Right forelimb (tissue), 1 donor: ENCODE data around the gene KRTAP5-2.
A peak's percentile ranks its signal among the peaks of the same experiment; 100 is the strongest.

Source experiments
- DNase-seq: peaks from one replicate; pipeline ENCODE4 v3.0.0-alpha.2; 2018

KRTAP5-2 gene

DNA sequence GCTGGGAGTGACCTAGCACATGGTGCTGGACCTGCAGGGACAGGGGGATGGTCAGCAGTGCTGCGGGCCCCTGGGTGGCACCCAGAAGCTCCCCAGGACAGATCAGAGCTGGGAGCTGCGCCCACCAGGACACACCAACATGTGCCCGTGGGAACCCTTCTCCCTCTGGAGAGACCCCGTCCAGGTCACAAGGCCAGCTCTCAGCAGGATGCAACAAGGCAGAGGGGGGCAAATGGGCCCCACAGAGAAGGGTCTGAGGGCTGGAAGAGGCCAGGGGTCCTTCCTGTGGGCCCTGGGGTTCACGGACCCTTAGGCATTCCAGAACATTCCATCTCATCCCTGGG, 32.2 kb downstream of the KRTAP5-2 start:
- no peak for DNase-seq

DNA sequence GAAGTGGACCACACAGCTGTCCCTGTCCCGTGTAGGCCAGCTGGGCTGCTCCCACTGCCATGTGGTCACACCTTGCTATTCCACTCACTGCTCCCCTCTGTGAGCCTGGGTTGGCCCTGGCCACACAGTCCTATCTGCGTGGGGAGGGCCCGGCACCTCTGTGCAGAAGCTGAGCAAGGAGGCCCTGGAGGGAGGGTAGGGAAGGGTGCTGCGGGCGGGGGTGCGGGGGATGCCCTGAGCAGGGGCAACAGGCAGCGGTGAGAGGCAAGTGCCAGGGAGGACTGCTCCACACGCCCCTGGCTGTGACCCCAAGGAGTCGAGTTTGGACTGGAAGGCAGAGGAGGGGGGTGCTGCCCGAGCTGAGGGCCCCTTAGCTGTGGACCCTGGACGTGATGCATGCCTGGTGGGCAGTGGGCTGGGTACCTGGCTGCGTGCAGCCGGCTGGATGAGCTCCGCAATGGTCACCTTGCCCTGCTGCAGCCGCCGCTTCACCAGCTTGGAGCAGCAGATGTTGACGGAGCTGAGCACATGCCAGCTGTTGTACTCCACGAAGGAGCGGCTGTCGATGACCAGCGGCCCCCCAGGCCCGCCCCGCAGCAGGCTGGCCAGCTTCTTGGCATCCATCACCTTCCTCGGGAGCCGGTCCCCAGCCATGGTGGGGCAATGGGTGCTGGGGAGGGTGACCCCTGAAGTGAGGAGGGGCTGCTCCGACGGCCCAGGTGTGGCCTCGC, 32.8 kb downstream of the KRTAP5-2 start:
- no peak for DNase-seq

DNA sequence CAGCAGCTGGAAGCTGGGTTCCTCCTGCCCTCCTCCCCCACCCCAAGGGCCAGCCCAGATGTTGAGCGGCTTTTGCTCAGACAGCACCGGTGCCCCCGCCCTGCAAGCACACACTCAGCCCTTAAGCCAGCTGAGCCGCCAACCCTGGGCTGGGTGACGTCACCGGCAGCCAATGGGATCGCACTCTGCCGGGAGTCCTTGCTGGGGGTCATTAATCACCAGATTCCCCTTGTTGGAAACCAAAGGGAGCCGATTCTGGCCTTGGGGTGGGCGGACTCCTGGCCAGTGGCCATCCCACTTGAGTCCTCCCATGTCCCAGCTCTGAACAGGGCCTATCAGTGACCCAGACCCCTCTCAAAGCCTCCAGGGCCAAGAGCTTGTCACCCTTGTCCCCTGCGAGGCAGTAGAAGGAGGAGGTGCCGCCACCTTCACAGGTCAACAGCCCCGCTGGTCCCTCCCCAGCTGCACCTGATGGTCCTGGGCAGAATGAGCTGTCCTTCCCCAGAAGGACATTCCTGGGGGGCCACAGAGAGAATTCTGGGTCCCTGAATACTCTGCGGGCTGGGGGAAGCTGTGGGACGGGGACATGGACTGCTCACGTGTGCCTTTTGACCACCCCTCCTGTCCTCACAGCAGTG, 33.4 kb downstream of the KRTAP5-2 start:
- no peak for DNase-seq

DNA sequence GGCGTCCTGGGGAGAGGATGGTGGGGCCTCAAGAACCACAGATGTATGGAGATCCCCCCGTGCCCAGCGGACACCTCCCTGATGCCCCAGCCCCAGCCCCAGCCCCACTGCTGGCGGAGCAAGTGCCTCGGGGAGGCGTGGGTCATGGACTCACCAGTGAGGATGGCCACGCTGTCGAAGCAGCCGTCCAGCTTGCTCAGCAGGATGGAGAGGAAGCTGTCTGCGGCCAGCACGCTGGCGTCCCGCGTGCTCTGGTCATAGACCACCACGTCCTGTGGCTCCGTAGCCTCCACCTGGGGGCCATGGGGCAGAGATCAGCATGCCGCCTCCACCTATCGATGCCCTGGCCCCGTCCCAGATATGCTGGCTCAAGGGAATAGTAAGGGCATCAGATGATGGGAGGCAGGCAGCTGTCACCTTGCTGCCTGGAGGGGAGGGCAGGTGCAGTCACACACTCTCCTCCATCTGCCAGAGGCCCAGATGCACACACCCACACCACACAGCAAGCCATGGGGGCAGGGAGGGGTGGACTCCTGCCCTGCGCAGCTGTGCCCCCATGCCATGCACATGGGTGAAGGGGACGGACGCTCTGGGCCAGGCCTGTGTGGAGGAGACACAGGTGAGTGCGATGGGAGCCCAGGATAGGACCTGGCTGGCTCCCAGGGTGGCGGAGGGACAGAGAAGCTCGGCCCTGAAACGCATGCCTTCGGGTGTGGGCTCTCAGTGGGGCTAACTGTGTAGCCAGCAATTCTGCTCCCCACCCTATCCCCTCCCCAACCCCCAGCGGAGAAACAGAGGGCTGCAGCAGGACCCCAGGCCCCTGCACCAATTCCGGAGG, 34.2 kb downstream of the KRTAP5-2 start:
- no peak for DNase-seq

DNA sequence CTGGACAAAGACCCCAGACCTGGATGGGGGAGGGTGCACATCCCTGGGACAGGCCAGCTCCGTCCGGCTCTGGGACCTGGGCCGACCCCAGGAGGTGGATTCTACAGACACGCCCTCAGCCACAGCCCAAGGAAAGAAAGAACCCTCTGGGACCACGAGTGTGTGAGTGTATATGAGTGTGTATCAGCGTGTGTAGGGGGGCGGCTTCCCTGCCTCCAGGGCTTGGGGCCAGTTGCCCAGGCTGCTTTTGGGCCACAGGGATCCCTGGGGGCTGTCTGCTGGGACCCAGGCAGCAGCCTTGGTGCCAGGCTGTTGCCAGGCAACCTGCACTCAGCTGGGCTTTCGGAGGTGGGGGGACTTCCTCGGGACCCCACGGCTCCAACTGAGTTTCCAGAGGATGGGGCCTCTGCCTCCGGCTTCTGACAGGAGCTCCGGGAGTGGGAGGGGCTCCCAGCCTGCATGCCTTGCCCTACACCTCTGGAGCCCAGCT, 34.9 kb downstream of the KRTAP5-2 start:
- no peak for DNase-seq

DNA sequence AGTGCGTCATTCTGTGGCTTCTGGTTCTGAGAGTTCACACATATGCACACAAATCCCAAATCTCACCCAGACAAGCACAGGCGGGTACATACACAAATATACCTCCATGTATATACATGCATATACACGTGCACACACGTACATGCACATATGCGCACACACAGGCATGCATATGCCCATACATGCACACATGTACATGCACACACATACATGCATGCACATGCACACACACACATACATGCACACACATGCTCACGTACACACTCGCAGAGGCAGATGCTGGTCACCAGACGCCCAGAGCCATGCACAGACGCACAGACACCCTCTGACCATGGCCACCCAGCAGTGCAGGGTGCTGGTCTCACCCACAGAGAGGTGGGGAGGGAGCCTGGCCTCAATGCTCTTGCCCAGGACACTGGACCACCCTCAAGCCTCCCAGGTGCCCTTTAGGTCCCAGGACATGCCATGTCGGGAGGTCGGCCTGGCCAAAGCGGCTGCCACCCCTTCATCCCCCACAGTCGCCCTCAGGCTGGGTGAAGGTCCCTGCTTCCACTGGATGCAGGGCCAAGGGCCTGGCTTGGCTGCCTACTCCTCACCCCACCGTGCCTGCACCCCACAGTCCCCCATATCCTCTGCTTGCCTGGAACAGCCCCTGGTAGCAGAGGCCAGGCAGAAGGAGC, 35.5 kb downstream of the KRTAP5-2 start:
- no peak for DNase-seq

DNA sequence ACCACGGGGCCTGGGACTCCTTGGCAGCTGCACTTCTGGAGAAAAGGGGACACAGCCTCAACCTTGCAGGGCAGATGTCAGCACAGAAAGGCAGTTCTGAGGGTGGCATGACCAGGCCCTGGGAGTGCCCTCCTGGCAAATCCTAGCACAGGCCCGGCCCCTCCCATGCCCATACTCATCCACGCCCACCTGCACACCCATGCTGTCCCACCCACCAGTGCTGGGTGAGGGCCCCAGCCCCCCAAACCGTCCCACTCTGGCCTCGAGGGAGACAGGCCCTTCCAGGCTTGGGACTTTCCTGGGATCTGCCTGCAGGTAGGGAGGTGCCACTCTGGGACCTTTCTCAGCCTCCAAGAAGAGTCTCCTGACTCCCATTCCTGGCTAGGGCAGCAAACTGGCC, 36.1 kb downstream of the KRTAP5-2 start:
- no peak for DNase-seq

DNA sequence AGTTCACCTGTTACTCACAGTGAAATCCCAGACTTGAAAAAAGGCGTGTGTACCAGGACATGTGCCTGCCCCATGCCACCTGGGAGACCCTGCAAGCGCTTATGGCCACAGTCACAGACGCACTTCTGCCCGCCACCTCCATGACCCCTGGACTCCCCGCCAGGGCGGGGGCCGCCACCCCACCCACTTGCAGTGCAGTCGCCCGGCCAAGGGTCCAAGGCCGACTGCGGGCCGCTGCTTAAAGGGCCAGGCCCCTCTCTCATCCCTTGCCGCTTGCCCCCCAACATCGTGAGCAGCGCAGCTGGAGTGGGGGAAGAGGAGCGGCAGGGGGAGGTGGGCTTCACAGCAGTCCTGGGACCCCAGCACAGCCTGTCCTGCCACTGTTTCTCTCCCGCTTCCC, 36.8 kb downstream of the KRTAP5-2 start:
- DNase-seq, result no peak

DNA sequence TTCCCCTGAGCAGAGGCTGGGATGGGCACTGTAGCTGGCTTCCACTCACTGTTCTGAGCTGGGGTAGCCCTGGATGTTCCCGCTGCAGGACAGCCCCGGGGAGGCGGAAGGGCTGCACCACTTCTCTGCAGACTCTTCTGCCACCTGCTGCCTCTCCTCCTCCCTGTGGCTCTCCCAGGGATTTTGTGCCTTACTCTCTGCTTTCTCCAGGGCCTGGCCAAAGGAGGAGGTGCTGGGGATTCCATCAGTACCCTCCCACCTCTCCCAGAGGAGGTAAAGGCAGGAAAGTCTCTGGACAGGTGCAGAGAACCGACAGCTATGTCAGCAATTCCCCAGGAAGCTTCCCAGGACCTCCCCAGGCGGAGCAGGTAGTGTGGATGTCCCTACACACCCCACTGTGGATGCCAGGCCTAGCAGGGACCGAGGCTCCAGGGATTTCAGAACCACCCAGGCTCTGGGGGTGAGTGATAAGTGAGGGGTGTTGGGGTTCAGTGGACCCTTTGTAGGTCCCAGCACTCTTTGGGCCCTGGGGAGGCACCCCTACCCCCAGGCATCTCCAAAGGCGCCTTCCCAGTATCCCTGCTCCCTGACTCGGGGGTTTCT, 37.3 kb downstream of the KRTAP5-2 start:
- no peak for DNase-seq

DNA sequence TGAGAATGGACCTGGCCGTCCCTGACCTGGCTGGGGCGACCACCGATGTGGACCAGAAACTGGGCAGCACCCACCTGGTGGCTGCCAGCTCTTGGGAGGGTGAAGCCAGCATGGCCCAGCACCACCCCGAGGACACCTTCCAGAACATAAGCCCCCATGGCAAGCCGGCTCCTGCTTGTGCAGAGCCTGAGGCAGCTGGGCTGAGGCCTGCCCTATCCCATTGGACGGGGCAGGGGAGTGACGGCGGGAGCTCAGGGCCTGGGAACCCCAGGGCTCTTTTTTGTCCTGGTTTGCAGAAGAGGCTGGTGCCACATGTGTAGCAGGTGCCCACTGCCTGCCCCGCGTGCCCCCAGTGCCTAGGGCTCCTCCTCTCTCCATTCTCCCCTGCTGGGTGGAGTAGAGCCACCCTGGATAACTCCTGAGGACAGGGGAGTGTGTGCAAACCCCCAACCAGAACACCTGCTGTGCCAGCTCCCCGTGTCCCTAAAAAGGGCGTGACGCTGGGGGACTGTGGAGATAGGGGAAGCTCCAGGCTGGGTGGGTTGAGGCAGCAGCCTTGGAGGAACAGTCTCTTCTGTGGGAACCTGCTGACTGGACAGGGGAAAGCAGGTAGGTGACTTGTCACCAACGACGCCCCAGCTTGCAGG, 38.0 kb downstream of the KRTAP5-2 start:
- no peak for DNase-seq

DNA sequence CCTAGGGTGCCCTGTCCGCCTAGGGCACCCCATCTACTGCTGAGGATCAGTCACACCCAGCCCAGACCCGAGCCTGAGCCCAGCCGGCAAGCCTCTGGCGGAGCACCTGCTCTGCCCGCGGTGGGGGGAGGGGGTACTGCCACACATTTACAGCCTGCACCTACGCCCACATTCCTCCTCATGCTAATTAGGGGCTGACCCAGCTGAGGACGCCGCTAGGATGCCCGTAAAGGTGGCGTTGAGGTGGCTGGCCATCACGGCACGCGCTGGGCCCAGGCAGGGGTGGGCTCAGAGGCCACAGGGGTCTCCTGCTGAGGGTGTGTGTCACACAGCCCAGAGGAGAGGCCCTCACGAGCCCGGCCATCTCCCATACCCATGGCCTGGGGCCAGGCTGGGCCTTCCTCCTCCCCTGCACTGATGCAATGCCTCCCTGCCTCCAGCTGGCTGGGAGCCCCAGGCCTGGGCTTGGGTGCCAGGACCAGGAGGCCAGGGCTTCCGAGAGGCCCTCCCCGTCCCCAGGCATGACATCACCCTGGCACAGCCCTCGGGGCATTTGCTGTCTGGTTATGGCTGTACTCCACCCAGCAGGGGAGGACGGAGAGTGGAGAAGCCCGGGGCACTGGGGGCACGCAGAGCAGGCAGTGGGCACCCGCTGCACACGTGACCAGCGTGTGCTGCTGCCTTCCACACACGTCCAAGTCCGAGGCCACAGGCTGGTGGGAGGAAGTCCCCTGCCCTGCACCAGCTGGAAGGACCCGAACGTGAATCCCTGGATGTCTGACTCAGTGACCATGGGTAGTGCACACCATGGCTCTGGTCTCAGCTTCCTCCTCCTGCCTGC, 38.8 kb downstream of the KRTAP5-2 start:
- DNase-seq, result peak; percentile 81

DNA sequence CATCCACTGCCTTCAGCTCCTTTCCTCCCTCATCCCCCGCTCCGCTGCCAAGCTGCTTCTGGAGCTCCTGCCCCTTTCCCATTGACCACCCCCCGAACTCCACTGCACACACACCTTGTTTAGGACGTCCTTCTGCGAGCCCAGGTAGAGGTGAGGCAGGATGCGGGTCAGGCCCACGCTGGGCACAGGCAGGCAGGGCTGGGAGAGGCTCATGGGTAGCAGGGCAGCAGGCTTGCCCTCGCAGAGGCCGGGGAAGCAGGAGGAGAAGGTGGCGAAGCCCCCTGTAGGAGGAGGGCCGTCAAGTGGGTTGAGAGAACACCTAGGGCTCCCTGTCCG, 39.4 kb downstream of the KRTAP5-2 start:
- DNase-seq, result no peak

DNA sequence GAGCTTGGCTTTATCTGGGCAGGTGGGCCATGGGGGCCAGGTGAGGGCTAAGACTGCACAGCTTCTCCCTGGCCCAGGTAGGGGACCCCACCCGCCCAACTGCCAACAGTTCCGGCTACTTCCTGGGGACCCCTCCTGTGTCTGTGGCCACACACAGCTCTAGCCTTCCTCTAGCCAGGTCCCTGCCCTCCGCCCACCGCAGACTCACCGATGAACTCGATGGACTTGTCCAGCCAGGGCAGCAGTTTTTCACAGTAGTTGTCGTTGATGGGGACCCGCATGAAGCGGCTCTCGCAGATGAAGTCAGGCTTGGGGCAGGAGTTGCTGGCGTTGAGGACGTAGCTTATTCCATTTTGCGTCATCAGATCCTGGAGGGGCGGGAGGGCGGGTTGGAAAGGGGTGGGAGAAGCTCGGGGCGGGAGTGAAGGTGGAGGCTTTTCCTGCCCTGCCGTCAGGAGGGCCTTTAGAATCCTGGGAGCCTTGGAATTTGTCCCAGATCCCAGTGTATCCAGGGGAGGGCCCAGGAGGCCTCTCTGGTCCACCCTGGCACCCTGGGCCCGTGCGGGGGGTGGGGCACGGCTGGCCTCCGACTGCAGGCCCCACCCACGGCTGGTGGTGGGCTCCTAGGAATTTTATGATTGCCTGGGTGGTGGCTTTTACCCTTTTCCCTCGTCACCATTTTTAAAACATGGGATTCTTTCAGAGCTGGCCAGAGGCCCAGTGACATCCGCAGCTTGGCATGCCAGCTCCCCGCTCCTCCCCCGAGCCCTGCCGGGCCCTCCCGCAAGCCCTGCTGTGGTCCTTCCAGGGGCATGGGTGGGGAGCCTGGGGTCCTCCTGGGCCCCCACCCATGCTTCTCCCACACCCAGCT, 40.0 kb downstream of the KRTAP5-2 start:
- DNase-seq, result no peak

DNA sequence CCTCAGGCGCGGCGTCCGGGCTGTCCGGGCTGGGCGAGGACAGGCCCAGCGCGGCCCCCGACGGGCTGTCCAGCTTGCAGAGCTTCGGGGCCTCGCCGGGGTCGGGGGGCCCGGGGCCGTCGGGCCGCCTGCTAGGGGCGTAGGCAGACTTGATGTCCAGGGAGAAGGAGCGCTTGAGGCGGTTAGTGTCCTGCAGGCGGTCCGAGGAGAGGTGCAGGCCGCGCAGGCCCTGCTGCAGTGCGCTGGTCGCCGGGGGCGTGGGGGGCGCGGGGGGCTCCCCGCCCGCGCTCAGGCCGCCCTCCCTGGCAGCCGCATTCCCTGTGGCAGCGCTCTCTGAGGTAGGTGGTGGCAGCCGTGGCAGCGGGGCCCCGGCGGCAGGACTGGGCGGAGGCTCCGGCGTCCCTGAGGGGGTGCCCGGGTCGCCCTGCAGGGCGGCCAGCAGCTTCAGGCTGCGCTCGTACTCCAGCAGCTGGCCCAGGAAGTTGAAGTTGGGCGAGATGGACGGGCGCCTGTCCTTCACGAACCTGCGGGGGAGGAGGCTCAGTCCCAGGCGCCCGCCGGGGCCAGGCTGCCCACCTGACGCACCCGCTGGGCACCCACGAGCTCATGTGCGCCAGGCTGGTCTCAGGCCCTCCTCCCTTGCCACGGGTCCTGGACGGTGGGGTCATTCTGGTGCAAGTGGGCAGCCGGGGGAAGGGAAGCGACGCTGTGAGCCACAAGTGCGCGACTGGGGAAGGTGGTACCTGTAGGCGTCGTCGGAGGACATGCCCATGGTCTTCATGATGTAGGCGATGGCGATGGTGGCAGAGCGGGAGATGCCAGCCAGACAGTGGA, 40.8 kb downstream of the KRTAP5-2 start:
- no peak for DNase-seq

DNA sequence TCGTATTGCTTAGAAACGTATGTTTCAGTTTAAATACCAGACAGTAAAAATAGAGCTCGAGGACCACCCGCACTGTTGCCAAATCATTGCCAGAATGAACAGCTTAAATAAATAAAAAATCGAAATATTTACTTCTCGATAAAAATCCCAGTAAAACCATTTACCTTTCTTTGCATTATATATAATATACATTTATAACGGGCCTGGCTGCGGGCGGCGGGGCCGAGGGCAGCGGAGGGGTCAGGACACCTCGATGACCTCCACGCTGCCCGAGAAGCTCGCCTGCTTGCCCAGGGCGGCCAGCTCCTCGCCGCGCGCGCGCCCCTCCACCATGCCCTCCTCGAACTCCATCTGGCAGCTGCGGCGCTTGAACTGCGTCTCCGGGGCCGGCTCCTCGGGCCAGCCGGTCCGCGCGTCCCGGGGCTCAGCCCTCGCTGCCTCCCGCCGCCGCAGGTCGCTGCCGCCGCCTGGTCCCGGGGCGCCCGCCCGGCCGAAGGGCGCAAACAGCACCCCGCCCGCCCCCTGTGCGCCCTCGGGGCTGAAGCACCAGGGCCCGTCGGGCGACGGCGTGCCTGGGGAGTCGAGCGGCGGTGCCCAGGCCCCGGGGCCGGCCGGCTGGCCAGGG, 41.7 kb downstream of the KRTAP5-2 start:
- no peak for DNase-seq

DNA sequence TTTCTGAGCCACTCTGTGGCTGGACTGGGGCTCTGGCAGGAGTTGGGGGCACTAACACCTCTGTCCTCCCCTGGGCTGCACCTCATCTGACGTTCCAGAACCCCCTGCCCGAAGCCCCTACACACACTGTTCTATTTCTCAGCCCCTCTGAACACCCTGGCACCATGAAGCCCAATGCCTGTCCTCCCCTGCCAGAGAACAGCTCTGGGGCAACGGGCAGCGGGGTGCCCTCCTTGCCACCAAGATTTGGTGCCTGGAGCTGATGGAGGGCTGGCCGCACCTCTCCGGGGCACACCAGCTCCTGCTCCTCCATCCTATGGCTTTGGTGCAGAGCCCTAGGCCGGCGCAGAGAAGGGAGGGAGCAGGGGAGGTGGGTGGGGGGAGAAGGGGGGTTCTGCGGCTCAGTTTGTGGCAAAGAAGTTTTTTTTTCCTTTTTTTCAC, 42.4 kb downstream of the KRTAP5-2 start:
- DNase-seq, result no peak

DNA sequence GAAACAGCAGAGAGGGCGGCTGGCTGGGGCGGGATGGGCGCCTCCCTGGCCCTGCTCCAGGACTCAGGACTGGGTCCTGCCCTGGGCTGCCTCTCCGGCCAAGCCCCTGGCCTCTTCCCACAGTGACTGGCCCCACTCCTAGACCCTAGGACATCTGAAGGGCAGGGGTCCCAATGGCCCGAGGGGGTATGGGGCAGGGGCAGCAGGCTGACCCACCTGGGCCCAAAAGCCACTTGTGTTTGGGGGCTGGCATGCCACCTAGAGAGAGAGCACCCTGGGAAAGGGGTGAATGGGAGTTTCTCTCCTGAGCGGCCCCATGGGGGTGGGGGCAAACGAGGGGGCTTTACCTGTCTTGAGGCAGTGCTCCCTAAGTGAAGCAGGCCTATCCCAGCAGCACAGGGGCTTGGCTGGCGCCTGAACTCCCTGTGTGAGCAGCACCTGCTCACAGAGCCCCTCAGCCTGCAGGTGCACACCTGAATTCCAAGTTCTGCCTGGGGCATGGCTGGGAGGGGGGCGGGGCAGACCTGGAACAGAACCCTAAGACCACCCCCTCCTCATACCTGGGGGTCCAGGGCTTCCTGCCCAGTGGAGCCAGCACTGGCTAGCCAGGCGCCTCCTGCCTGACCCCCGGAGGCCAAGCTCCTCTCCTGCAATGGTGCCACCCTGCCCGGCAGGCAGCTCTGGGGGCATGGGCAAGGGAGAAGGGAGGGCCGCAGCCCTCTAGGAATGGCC, 42.9 kb downstream of the KRTAP5-2 start:
- DNase-seq, result no peak
